HG02623 (cell line): Measurements from ENCODE around the gene ACSM2A.
"Not testable (repeated sequence)": the region's sequence is repeated elsewhere in the genome, so short reads cannot be mapped to it uniquely, and the experiment has no call there.

Source experiments
- ATAC-seq: cut with Tn5 transposase; IDR thresholded peaks from one replicate; pipeline ENCODE4 v1.9.1; 2021; ENCODE audit warnings: moderate library complexity; ENCODE audit not compliant: unreplicated experiment

ACSM2A gene

GRCh38 chr16:20451364-20451763 lies at the start of gene ACSM2A:
ACSM2A (plus strand) TSS chr16:20451521; CDS start chr16:20460115, 8,594 bp downstream.
- ATAC-seq: not testable (repeated sequence)

- ATAC-seq: no peak
Observed at GRCh38 chr16:20402651-20403050, 48.7 kb upstream of the ACSM2A start.

- no peak for ATAC-seq
Observed at GRCh38 chr16:20404637-20405036, 46.7 kb upstream of the ACSM2A start, which contains the start of gene PDILT. PDILT (minus strand) TSS chr16:20404737; CDS start chr16:20399300, 5,437 bp downstream.

- no peak for ATAC-seq
Observed at GRCh38 chr16:20409398-20410120, 41.8 kb upstream of the ACSM2A start, which contains the start of gene ACSM5. ACSM5 (plus strand) TSS chr16:20409534; CDS start chr16:20411485, 1,951 bp downstream.

GRCh38 chr16:20410121-20410723 lies 41.1 kb upstream of the ACSM2A start:
- no peak for ATAC-seq

GRCh38 chr16:20411055-20411454 lies 40.3 kb upstream of the ACSM2A start:
- no peak for ATAC-seq

- ATAC-seq: no peak
Observed at GRCh38 chr16:20415541-20415940, 35.8 kb upstream of the ACSM2A start.

- ATAC-seq: not testable (repeated sequence)
Observed at GRCh38 chr16:20419093-20419492, 32.2 kb upstream of the ACSM2A start.

GRCh38 chr16:20421748-20422147 lies 29.6 kb upstream of the ACSM2A start:
- ATAC-seq: not testable (repeated sequence)

- not testable (repeated sequence) for ATAC-seq
Observed at GRCh38 chr16:20423772-20424128, 27.6 kb upstream of the ACSM2A start.

GRCh38 chr16:20424129-20424866 lies 27.0 kb upstream of the ACSM2A start:
- no peak for ATAC-seq

- not testable (repeated sequence) for ATAC-seq
Observed at GRCh38 chr16:20427401-20427797, 23.9 kb upstream of the ACSM2A start.

- ATAC-seq: not testable (repeated sequence)
Observed at GRCh38 chr16:20429499-20429898, 21.8 kb upstream of the ACSM2A start.

GRCh38 chr16:20430480-20430879 lies 20.8 kb upstream of the ACSM2A start:
- ATAC-seq: not testable (repeated sequence)

GRCh38 chr16:20430948-20431347 lies 20.4 kb upstream of the ACSM2A start:
- ATAC-seq: no peak

- not testable (repeated sequence) for ATAC-seq
Observed at GRCh38 chr16:20438950-20439349, 12.4 kb upstream of the ACSM2A start.

GRCh38 chr16:20439820-20440231 lies 11.5 kb upstream of the ACSM2A start:
- ATAC-seq: not testable (repeated sequence)

GRCh38 chr16:20440731-20441130 lies 10.6 kb upstream of the ACSM2A start:
- ATAC-seq: not testable (repeated sequence)

- ATAC-seq: no peak
Observed at GRCh38 chr16:20441191-20441590, 10.1 kb upstream of the ACSM2A start.

- not testable (repeated sequence) for ATAC-seq
Observed at GRCh38 chr16:20441859-20442258, 9.5 kb upstream of the ACSM2A start.

GRCh38 chr16:20446652-20447393 lies 4.5 kb upstream of the ACSM2A start:
- not testable (repeated sequence) for ATAC-seq
